VCaP (cell line): ENCODE data around the gene SIM1.

Experiments
- H3K27ac ChIP-seq: fragments of 450-650 bp; 2 replicates; pipeline ENCODE4 v1.5.1; 2017
- CTCF ChIP-seq: fragments of 450-650 bp; conservative IDR thresholded peaks from 2 replicates; pipeline ENCODE4 v1.5.1; 2017; ENCODE audit warnings: mild to moderate bottlenecking, moderate library complexity

Gene SIM1

GRCh38 chr6:100463630-100464161 is 1.0 kb downstream of the SIM1 start:
- H3K27ac ChIP-seq: no peak overlapping the region
- TF ChIP-seq CTCF: no peak

DNA sequence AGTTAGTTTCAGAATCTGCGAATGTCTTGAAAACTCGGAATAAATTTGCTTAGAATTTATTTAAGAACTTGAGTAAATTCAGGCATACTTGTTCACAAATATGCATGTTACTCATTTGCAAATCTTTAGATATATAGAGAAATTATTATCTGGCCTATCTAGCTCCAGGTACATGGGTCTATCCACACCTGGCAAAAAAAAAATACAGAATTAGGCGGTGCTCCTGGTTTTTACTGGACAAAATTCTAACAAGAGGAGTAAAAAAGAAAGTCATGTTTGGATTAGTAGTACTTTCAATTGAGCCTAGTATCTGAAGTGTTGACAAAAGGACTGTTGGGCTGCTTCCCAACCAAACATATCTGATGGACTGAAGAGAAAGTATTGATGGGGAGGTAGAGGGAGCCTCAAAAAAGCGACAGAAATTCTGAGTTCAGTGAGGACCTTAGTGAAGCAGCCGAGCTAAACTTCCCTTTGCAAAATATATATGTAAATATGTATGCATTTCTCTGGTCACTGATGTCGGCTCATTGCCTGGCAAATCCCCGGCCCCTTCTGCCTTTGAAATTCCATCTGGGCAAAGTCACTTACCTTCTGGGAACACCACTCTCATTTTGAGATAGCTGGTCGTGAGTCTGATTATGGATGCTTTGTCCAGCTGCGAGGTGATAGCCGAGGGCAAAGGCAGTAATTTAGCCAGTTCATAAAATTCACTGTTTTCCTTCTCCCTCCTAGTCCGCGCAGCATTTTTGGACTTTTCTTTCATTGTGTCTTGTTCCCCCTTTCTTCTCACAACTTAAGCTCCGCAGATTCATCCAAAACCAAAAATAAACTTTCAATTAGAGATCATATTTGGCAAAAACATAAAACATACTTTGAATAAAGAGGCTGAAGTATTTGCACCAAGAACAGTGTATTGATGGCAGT is 1.8 kb downstream of the SIM1 start:
- no peak for TF ChIP-seq CTCF
- no peak overlapping the region for H3K27ac ChIP-seq

GRCh38 chr6:100461917-100462705 is 2.6 kb downstream of the SIM1 start:
- TF ChIP-seq CTCF: no peak

GRCh38 chr6:100461278-100461916 is 3.3 kb downstream of the SIM1 start:
- no peak overlapping the region for H3K27ac ChIP-seq
- no peak for TF ChIP-seq CTCF

More at GRCh38 chr6:100461917-100462705, 2.6 kb downstream of the SIM1 start:
- no peak overlapping the region for H3K27ac ChIP-seq

GRCh38 chr6:100460650-100461204 is 4.0 kb downstream of the SIM1 start:
- H3K27ac ChIP-seq: no peak overlapping the region
- TF ChIP-seq CTCF: no peak

DNA sequence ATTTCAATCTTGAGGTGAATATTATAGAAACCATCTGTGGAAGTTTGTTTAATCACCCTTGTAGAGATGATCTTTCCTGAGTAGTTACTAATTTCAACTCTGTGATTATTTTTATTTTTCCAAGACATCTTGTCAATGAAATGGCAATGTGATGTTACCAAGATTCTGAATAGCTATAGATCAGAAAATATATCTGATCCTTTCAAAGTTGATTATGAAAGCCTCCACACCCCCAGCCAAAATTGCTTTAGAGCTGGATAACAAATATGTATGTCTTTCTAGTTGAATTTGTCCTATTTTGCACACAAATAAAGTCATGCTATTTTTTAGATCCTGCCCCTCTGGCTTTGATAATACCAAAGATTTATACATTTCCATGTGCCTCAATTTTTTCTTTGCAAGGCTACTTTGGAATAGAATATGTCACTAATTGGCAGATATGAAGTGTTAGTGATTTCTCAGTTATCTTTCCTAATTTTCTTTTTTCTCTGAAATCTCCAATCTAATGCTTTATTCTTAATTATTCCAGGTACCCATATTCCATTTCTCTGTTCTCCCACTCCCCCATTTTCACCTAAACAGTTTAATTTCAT is 5.0 kb downstream of the SIM1 start:
- no peak for TF ChIP-seq CTCF
- H3K27ac ChIP-seq: no peak overlapping the region
